GM18873 (cell line): Measurements from ENCODE around the gene BMAL1.
"Not testable (repeated sequence)": the region's sequence is repeated elsewhere in the genome, so short reads cannot be mapped to it uniquely, and the experiment has no call there.

Source experiments
- ATAC-seq: cut with Tn5 transposase; IDR thresholded peaks from one replicate; pipeline ENCODE4 v1.9.1; 2021; ENCODE audit warnings: mild to moderate bottlenecking, moderate library complexity, moderate number of reproducible peaks; ENCODE audit not compliant: unreplicated experiment, low FRiP score

The BMAL1 gene

DNA sequence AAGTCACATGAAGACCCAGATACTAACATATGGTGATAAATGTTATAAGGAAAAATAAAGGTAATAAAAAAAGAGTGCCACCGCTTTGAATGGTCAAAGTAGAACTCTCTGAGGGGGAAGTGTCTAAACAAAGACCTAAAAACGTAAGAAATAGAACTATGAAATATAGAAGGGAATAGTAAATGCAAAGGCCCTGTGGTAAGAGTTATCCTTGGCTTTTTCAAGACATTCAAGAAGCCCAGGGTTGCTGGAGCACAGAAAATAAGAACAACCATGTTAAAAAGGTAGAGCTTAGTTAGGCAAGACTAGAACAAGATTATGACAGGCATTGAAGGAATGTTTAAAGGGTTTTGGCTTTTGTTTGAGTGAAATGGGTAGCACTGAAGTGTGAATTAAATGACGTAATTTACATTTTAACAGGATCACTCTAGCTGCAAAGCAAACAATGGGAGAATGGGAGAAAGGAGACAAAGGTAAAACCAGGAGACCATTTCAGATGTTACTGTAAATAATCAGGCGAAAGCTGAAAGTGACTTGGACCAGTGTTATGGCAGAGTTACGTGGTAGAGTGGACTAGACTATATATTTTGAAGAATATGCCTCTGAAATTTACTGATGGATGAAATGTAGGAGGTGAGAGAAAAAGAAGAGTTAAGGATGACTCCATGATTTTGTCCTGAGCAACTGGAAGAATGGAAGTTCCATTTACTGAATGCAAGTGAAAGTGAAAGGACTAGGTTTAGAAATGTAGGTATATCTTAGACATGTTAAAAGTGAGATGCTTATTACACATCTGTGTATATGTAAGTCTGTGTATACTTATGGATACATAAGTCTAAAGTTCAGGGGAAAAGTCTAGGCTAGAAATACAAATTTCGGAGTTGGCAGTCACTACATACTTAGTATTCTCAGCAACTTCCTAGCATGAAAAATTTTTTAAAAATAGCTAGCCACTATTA is 156.9 kb downstream of the BMAL1 start:
- ATAC-seq = no peak

DNA sequence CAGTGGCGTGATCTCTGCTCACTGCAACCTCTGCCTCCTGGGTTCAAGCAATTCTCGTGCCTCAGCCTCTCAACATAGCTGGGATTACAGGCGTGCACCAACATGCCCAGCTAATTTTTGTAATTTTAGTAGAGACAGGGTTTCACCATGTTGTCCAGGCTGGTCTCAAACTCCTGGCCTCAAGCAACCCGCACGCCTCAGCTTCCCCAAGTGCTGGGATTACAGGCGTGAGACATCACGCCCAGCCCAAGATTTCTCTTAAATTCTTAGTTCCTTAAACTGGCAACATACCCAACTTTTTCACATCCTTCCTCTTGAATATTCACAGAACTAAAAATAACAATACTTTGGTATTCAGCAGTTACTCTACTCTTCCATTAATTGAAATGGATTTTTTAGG is 159.2 kb downstream of the BMAL1 start:
- ATAC-seq = not testable (repeated sequence)
